ENCODE data around the gene PAPPA. TPM values are rescaled to one million over a fixed set of nuclear protein-coding genes. Genes with fewer than 3 reads are reported as not detected.

PAPPA gene
- total RNA-seq, 1 experiment from 2014 or later: 0.17 TPM

DNA sequence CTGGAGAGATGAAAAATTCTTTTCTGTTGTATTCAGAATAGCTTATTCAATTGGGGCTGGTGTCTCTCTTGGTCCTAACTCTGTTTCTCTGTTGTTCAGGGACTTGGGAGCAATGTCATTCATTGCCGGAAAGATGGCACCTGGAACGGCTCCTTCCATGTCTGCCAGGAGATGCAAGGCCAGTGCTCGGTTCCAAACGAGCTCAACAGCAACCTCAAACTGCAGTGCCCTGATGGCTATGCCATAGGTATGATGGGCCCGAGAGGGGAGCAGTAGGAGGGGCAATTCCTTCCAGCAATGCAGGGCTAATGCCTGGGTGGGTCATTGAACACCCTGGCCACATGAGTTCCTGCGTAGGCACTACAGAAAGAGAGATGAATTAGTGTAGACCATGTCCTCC lies 208.9 kb downstream of the PAPPA start:
- H2AFZ ChIP-seq (ENCODE audit: low read length): no peak overlapping the region
- no peak overlapping the region for H3K56ac ChIP-seq (ENCODE audit: insufficient read length, low read depth, low read length)
- H3T11ph ChIP-seq (ENCODE audit: low read length): no peak overlapping the region
- H3K4me2 ChIP-seq (ENCODE audit: insufficient read depth, insufficient read length, low read length): no peak overlapping the region
- H3K27me3 ChIP-seq (ENCODE audit: insufficient read depth, low read length): no peaks in the 10 kb centered on the region
- Mint-ChIP-seq H3K9me3 (no peaks in the 10 kb centered on the region), H3K36me3 (ENCODE audit: insufficient read depth in 1 of 3, low read depth in 3 of 3) (no peaks in the 10 kb centered on the region), H3K27me3 (ENCODE audit: low read depth) (no peaks in the 10 kb centered on the region), H3K4me3 (no peak overlapping the region), H3K27ac (no peak overlapping the region), H3K4me1 (peaks cover 0 to 2% of the 10 kb centered on the region in 2 experiments; a peak in 1 of 4 replicates)
- no peak overlapping the region for H4K91ac ChIP-seq (ENCODE audit: insufficient read length, low read depth, low read length)
- no peaks in the 10 kb centered on the region for H3K4me1 ChIP-seq (ENCODE audit: insufficient read depth, low read length)
- no peak overlapping the region for H4K8ac ChIP-seq (replicated peaks; ENCODE audit: insufficient read length, low read depth, low read length)
- no peak overlapping the region for H2BK5ac ChIP-seq (ENCODE audit: insufficient read length, low read length)
- H2BK120ac ChIP-seq (ENCODE audit: low read depth, low read length, poor library complexity, severe bottlenecking): no peak overlapping the region
- no peaks in the 10 kb centered on the region for H3K23me2 ChIP-seq (ENCODE audit: insufficient read length, low read depth, low read length, poor library complexity, severe bottlenecking)
- H3K23ac ChIP-seq (ENCODE audit: insufficient read length, low read depth, low read length): no peak overlapping the region
- no peaks in the 10 kb centered on the region for H3K9me3 ChIP-seq (ENCODE audit: control insufficient read depth, low read depth, low read length)
- no peak overlapping the region for H2AK5ac ChIP-seq (ENCODE audit: insufficient read length, low read length)
- TF ChIP-seq, protein P1, sequence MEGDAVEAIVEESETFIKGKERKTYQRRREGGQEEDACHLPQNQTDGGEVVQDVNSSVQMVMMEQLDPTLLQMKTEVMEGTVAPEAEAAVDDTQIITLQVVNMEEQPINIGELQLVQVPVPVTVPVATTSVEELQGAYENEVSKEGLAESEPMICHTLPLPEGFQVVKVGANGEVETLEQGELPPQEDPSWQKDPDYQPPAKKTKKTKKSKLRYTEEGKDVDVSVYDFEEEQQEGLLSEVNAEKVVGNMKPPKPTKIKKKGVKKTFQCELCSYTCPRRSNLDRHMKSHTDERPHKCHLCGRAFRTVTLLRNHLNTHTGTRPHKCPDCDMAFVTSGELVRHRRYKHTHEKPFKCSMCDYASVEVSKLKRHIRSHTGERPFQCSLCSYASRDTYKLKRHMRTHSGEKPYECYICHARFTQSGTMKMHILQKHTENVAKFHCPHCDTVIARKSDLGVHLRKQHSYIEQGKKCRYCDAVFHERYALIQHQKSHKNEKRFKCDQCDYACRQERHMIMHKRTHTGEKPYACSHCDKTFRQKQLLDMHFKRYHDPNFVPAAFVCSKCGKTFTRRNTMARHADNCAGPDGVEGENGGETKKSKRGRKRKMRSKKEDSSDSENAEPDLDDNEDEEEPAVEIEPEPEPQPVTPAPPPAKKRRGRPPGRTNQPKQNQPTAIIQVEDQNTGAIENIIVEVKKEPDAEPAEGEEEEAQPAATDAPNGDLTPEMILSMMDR (conservative IDR thresholded peaks at IDR 0.05): no peak
- H2BK20ac ChIP-seq (ENCODE audit: low read depth, low read length, poor library complexity, severe bottlenecking): no peak overlapping the region
- WGBS (ENCODE audit: extremely low coverage, insufficient read length, low lambda C conversion rate): no CpG with 5 or more reads among the region's 6 CpGs
- no peak overlapping the region for H3K18ac ChIP-seq (ENCODE audit: insufficient read length, low read depth, low read length)
- no peak for DNase-seq
- H3K4ac ChIP-seq (ENCODE audit: low read depth, low read length): no peak overlapping the region
- H3K79me1 ChIP-seq (ENCODE audit: insufficient read depth, low read depth, low read length, poor library complexity, severe bottlenecking): no peaks in the 10 kb centered on the region
- H2BK15ac ChIP-seq (ENCODE audit: low read depth, low read length): no peak overlapping the region
- H4K5ac ChIP-seq (ENCODE audit: insufficient read length, low read depth, low read length): no peak overlapping the region
- H3K27ac ChIP-seq (ENCODE audit: insufficient read length, low read depth, low read length): no peak overlapping the region
- no peak overlapping the region for H2BK12ac ChIP-seq (ENCODE audit: insufficient read length, low read depth, low read length)
- H3K79me2 ChIP-seq (ENCODE audit: insufficient read depth, low read length): no peaks in the 10 kb centered on the region
- no peak overlapping the region for H3K14ac ChIP-seq (ENCODE audit: insufficient read depth, low read length)
- H4K20me1 ChIP-seq (ENCODE audit: control insufficient read depth, insufficient read depth, insufficient read length): no peaks in the 10 kb centered on the region
- H3K9ac ChIP-seq (ENCODE audit: extremely low read depth, insufficient read length, low read length): no peak overlapping the region

Measured in H9 (cell line).